Sigmoid colon (tissue), 4 donors: Measurements from ENCODE around the gene CAMK1D.

Source experiments
- CTCF ChIP-seq, 4 experiments: fragments of 450-650 bp in 3 of 4; fragments of 200-600 bp in 1 of 4; IDR thresholded peaks; one replicate each; pipeline ENCODE4 v1.5.1; 2016 to 2019; ENCODE audit warnings: antibody characterized with exemption in 4 of 4, mild to moderate bottlenecking in 3 of 4, moderate library complexity in 2 of 4
- EP300 ChIP-seq, 4 donors: sonication (generic); formaldehyde crosslinking; IDR thresholded peaks; one replicate each; pipeline ENCODE4 v1.6.1; 2017; ENCODE audit warnings: antibody characterized with exemption in 4 of 4
- POLR2A ChIP-seq, 2 donors: fragments of 450-650 bp; IDR thresholded peaks; one replicate each; pipeline ENCODE4 v1.6.1; 2016; ENCODE audit warnings: antibody characterized with exemption in 2 of 2, mild to moderate bottlenecking in 2 of 2, moderate library complexity in 2 of 2

- no peak for TF ChIP-seq POLR2A (IDR thresholded peaks at IDR 0.05)
- TF ChIP-seq CTCF (IDR thresholded peaks at IDR 0.05): no peak
- no peak for TF ChIP-seq EP300 (IDR thresholded peaks at IDR 0.05)
Observed at GRCh38 chr10:12561307-12561706, 212.0 kb downstream of the CAMK1D start.
